ENCODE measurements around the gene PSD2. TPM values are rescaled to one million over a fixed set of nuclear protein-coding genes. Genes with fewer than 3 reads are reported as not detected.

PSD2 gene
- total and polyA plus RNA-seq, 2 of the 13 experiments (the other 11 are each of a cell fraction or from before 2014, with no cell fraction given) = 0.07 TPM; not detected in 1

- peaks cover 8 to 33% of the 10 kb centered on the region in 2 experiments; a peak in 3 of 5 replicates for H3K27me3 ChIP-seq (ENCODE audit: control insufficient read depth in 1 of 2, insufficient read depth in 2 of 2, low read length in 2 of 2)
- in situ Hi-C loops (cut with HindIII; ENCODE audit: extremely low pct_ligation_motif_present, low pct_unique_long_range_greater_than_20kb) = no loop called here
- FAIRE-seq (no peak), ATAC-seq (peak; percentile 25; the same call in 2 of the 3 replicates), DNase-seq (ENCODE audit: low spot score) (no peak)
- no peaks in the 10 kb centered on the region for H4K20me1 ChIP-seq (ENCODE audit: insufficient read depth, low read length)
- H3K9me3 ChIP-seq (ENCODE audit: low read length) = no peaks in the 10 kb centered on the region
- BruUV-seq (replicated peaks) = no TSS peak
- ChIA-PET POLR2A (no interaction called here), CTCF (ENCODE audit: low intra/inter-chr PET ratio, low total read pairs) (no interaction called here)
- no peak overlapping the region for H3K27ac ChIP-seq (ENCODE audit: extremely low read length, insufficient read depth, low read length)
- no peak for TF ChIP-seq BCL6 (CRISPR knock-in tag; IDR thresholded peaks at IDR 0.05)
- intact Hi-C loops (cut with micrococcal nuclease; ENCODE audit: unreplicated experiment) = no loop called here
- no peak overlapping the region for H3K4me3 ChIP-seq (replicated peaks in 1 of 3; ENCODE audit: insufficient read depth in 1 of 3, low read depth in 2 of 3, low read length in 3 of 3)
- 40% methylated on average over 3 of the region's 7 CpGs for WGBS (ENCODE audit: low lambda C conversion rate)
- H3K4me2 ChIP-seq (ENCODE audit: low read depth, low read length) = no peak overlapping the region
- H3K79me2 ChIP-seq (ENCODE audit: insufficient read depth, low read length) = no peaks in the 10 kb centered on the region
- H3K9ac ChIP-seq (ENCODE audit: insufficient read depth, low read depth, low read length) = no peak overlapping the region
- peaks cover 9% of the 10 kb centered on the region; the same call in 1 of the 2 replicates for H3K4me1 ChIP-seq (ENCODE audit: insufficient read depth, low read length)
- no peak overlapping the region for H2AFZ ChIP-seq (ENCODE audit: low read length)
- no peaks in the 10 kb centered on the region for H3K36me3 ChIP-seq (replicated peaks in 1 of 2; ENCODE audit: control insufficient read depth in 1 of 2, insufficient read depth in 2 of 2, low read length in 2 of 2)
Measured at GRCh38 chr5:139823757-139824355, 28.2 kb downstream of the PSD2 start.

GRCh38 chr5:139825690-139826089, 30.1 kb downstream of the PSD2 start:
- POLR2A ChIA-PET = no interaction called here
- 37% methylated on average over 7 of the region's 7 CpGs for WGBS (ENCODE audit: low lambda C conversion rate)
- TF ChIP-seq EZH2 (conservative IDR thresholded peaks at IDR 0.05; ENCODE audit: low read depth, low read length) (no peak), FOXJ3 (CRISPR knock-in tag; IDR thresholded peaks at IDR 0.05; ENCODE audit: borderline replicate concordance) (no peak), ARHGAP35 (CRISPR knock-in tag; IDR thresholded peaks at IDR 0.05; ENCODE audit: borderline replicate concordance) (no peak), BCL3 (CRISPR knock-in tag; IDR thresholded peaks at IDR 0.05) (no peak), ZNF770 (CRISPR knock-in tag; IDR thresholded peaks at IDR 0.05) (no peak), ZUFSP (CRISPR knock-in tag; IDR thresholded peaks at IDR 0.05; ENCODE audit: borderline replicate concordance) (no peak), ZNF678 (CRISPR knock-in tag; IDR thresholded peaks at IDR 0.05) (no peak), ZNF253 (CRISPR knock-in tag; IDR thresholded peaks at IDR 0.05; ENCODE audit: borderline replicate concordance) (no peak), ZNF331 (CRISPR knock-in tag; IDR thresholded peaks at IDR 0.05) (no peak), NFIB (CRISPR knock-in tag; IDR thresholded peaks at IDR 0.05; ENCODE audit: borderline replicate concordance) (no peak), ZNF781 (CRISPR knock-in tag; IDR thresholded peaks at IDR 0.05; ENCODE audit: borderline replicate concordance, not compliant biosample characterization) (no peak), GABPA (IDR thresholded peaks at IDR 0.05; ENCODE audit: low read depth, low read length) (no peak), GABPA (CRISPR knock-in tag; IDR thresholded peaks at IDR 0.05; ENCODE audit: low read depth) (no peak)

More at GRCh38 chr5:139825690-139826089, 30.1 kb downstream of the PSD2 start:
- Histone ChIP-seq H3K9me3 (ENCODE audit: low read length) (no peaks in the 10 kb centered on the region), H3K4me2 (ENCODE audit: low read depth, low read length) (no peak overlapping the region), H3K79me2 (ENCODE audit: insufficient read depth, low read length) (no peaks in the 10 kb centered on the region), H3K27me3 (ENCODE audit: control insufficient read depth in 1 of 2, insufficient read depth in 2 of 2, low read length in 2 of 2) (peaks cover 7 to 30% of the 10 kb centered on the region in 2 experiments; a peak in 3 of 5 replicates), H3K27ac (ENCODE audit: extremely low read length, insufficient read depth, low read length) (no peak overlapping the region), H2AFZ (ENCODE audit: low read length) (no peak overlapping the region), H3K9ac (ENCODE audit: insufficient read depth, low read depth, low read length) (no peak overlapping the region), H3K36me3 (replicated peaks in 1 of 2; ENCODE audit: control insufficient read depth in 1 of 2, insufficient read depth in 2 of 2, low read length in 2 of 2) (no peaks in the 10 kb centered on the region), H4K20me1 (ENCODE audit: insufficient read depth, low read length) (no peaks in the 10 kb centered on the region), H3K4me3 (replicated peaks in 1 of 3; ENCODE audit: insufficient read depth in 1 of 3, low read depth in 2 of 3, low read length in 3 of 3) (no peak overlapping the region), H3K4me1 (ENCODE audit: insufficient read depth, low read length) (no peaks in the 10 kb centered on the region)
- DNase-seq (ENCODE audit: low spot score) = no peak
- intact Hi-C loops (cut with micrococcal nuclease; ENCODE audit: unreplicated experiment) (no loop called here), in situ Hi-C loops (cut with HindIII; ENCODE audit: extremely low pct_ligation_motif_present, low pct_unique_long_range_greater_than_20kb) (no loop called here)
- ATAC-seq = no peak
- FAIRE-seq = no peak
- CTCF ChIA-PET (ENCODE audit: low intra/inter-chr PET ratio, low total read pairs) = no interaction called here
- no TSS peak for BruUV-seq (replicated peaks)

Measured in HepG2 (cell line).